ENCODE results near the gene FAM240A.

- TF ChIP-seq CTCF (conservative IDR thresholded peaks at IDR 0.05) (no peak), EZH2 (IDR thresholded peaks at IDR 0.05; ENCODE audit: low read depth) (no peak)
These were observed 2.1 kb downstream of the FAM240A start for GRCh38 chr3:46614431-46614830.
